Measurements from ENCODE around the gene HDLBP.

DNA sequence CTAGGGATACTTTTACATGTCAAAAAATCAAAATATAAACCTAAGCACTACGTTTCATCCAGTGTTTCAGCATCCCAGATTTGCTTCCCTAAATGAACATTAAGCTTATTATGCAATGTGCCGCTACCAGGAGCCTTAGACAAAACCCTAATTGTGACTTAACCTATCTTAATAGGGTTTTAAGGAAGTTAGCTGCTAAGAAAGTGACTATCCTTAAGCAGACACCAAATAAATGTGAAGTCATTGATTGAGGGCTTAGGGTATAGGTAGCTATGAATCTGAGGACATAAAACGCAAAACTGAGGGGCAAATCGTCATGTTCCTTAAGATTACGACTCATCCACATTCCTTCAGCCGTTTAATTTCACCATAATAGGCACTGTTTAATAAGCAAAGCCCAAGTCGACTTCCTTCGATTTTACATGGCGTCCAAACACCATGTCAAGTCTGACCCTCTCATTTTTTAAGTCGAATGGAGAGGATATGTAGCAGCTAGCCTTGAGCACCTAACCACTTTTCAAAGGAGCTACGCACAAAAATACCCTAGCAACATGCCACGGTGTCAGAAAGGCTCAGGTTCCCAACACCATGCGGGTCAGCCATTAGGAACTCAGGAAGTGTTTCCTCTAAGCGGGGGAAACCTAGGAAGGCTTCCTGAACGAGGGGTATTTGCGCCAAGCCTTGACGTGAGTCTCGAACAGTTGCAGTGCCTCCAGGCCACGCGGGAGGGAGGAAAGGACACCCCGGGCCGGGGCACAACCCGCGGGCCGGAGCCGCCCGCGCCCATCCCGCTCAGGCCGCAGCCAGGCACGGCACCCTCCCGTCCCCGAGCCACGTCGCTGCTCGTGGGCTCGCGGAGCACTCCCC lies 1.0 kb downstream of the HDLBP start:
- TF ChIP-seq, protein P1, sequence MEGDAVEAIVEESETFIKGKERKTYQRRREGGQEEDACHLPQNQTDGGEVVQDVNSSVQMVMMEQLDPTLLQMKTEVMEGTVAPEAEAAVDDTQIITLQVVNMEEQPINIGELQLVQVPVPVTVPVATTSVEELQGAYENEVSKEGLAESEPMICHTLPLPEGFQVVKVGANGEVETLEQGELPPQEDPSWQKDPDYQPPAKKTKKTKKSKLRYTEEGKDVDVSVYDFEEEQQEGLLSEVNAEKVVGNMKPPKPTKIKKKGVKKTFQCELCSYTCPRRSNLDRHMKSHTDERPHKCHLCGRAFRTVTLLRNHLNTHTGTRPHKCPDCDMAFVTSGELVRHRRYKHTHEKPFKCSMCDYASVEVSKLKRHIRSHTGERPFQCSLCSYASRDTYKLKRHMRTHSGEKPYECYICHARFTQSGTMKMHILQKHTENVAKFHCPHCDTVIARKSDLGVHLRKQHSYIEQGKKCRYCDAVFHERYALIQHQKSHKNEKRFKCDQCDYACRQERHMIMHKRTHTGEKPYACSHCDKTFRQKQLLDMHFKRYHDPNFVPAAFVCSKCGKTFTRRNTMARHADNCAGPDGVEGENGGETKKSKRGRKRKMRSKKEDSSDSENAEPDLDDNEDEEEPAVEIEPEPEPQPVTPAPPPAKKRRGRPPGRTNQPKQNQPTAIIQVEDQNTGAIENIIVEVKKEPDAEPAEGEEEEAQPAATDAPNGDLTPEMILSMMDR (conservative IDR thresholded peaks at IDR 0.05; ENCODE audit: low read length), result no peak
- no peak for TF ChIP-seq EZH2phosphoT487 (IDR thresholded peaks at IDR 0.05; ENCODE audit: borderline replicate concordance, low read depth, low read length)
